ENCODE data around the gene FAM177A1. TPM values are rescaled to one million over a fixed set of nuclear protein-coding genes. Genes with fewer than 3 reads are reported as not detected.
A peak's percentile ranks its signal among the peaks of the same experiment; 100 is the strongest.

FAM177A1 gene
- total and polyA plus RNA-seq, 12 donors = 12.6 to 85.9 (median 44.7) TPM

GRCh38 chr14:35046751-35047536 lies 872 bp downstream of the FAM177A1 start:
- intact Hi-C loops (cut with DNase I) = no loop called here
- no peaks in the 10 kb centered on the region for H3K36me3 ChIP-seq (replicated peaks in 1 of 2)
- TF ChIP-seq POLR2A (IDR thresholded peaks at IDR 0.05) (no peak), CTCF (IDR thresholded peaks at IDR 0.05) (peak in 1 of 6 experiments; percentile 13)
- DNase-seq = peak in 6 of 7 donors; percentile 51 to 71 (median 62)
- H3K4me3 ChIP-seq = peak overlapping the region; percentile 69 to 96 (median 89)
- peak overlapping the region; percentile 92 to 99 (median 98) for H3K27ac ChIP-seq
- H3K27me3 ChIP-seq = no peaks in the 10 kb centered on the region
- peaks cover 23 to 29% of the 10 kb centered on the region in 2 donors for H3K4me1 ChIP-seq (replicated peaks in 1 of 2)
- WGBS, 4 donors = 27 to 39% (median 28%) methylated on average over 16 to 23 of the region's 23 CpGs
- H3K9me3 ChIP-seq (replicated peaks in 1 of 3) = no peaks in the 10 kb centered on the region

- no peaks in the 10 kb centered on the region for H3K27me3 ChIP-seq
- H3K4me3 ChIP-seq = no peak overlapping the region
- H3K9me3 ChIP-seq (replicated peaks in 1 of 3) = no peaks in the 10 kb centered on the region
- no peak for DNase-seq
- H3K4me1 ChIP-seq (replicated peaks in 1 of 2) = peaks cover 23 to 29% of the 10 kb centered on the region in 2 donors
- no peaks in the 10 kb centered on the region for H3K36me3 ChIP-seq (replicated peaks in 1 of 2)
- TF ChIP-seq CTCF (IDR thresholded peaks at IDR 0.05) = no peak
- no peak for TF ChIP-seq POLR2A (IDR thresholded peaks at IDR 0.05)
- intact Hi-C loops (cut with DNase I) = no loop called here
- WGBS, 4 donors = 87 to 92% (median 90%) methylated on average over 4 of the region's 4 CpGs
- no peak overlapping the region for H3K27ac ChIP-seq
Observed at GRCh38 chr14:35047976-35048513, 2.0 kb downstream of the FAM177A1 start.

- Histone ChIP-seq H3K9me3 (replicated peaks in 1 of 3) (no peaks in the 10 kb centered on the region), H3K27me3 (no peaks in the 10 kb centered on the region), H3K27ac (peak overlapping the region in 3 of 5 donors; percentile 47 to 65 (median 57)), H3K36me3 (replicated peaks in 1 of 2) (peaks cover 0 to 7% of the 10 kb centered on the region in 2 donors), H3K4me3 (no peak overlapping the region), H3K4me1 (replicated peaks in 1 of 2) (peaks cover 19 to 24% of the 10 kb centered on the region in 2 donors)
- 0 to 8% (median 4%) methylated on average over 1 of the region's 1 CpG for WGBS, 4 donors
- intact Hi-C loops (cut with DNase I) = no loop called here
- DNase-seq = peak in 4 of 7 donors; percentile 22 to 44 (median 38)
- TF ChIP-seq CTCF (IDR thresholded peaks at IDR 0.05) (no peak), POLR2A (IDR thresholded peaks at IDR 0.05) (peak in 1 of 2 donors; percentile 40)
Observed at GRCh38 chr14:35050652-35051051, 4.6 kb downstream of the FAM177A1 start.

- Histone ChIP-seq H3K27me3 (no peaks in the 10 kb centered on the region), H3K9me3 (replicated peaks in 1 of 3) (no peaks in the 10 kb centered on the region), H3K27ac (no peak overlapping the region), H3K4me1 (replicated peaks in 1 of 2) (peaks cover 19 to 24% of the 10 kb centered on the region in 2 donors), H3K36me3 (replicated peaks in 1 of 2) (peaks cover 0 to 8% of the 10 kb centered on the region in 2 donors), H3K4me3 (no peak overlapping the region)
- 89 to 98% (median 95%) methylated on average over 1 of the region's 1 CpG for WGBS, 4 donors
- intact Hi-C loops (cut with DNase I) = no loop called here
- TF ChIP-seq POLR2A (IDR thresholded peaks at IDR 0.05) (no peak), CTCF (IDR thresholded peaks at IDR 0.05) (no peak)
- DNase-seq = no peak
Observed at GRCh38 chr14:35051796-35052195, 5.7 kb downstream of the FAM177A1 start.
